WTC11 (cell line): ENCODE measurements around the gene LRR1.

ENCODE experiments used
- ATF1 ChIP-seq: sonication (generic); formaldehyde crosslinking; IDR thresholded peaks from 2 replicates; pipeline ENCODE4 v1.8.1; 2023; ENCODE audit warnings: mild to moderate bottlenecking, moderate library complexity, missing genetic modification reagents
- ERG ChIP-seq: fragments of 250-450 bp; sonication (Bioruptor Pico); IDR thresholded peaks from 2 replicates; pipeline ENCODE4 v1.8.0; 2021; ENCODE audit warnings: mild to moderate bottlenecking
- FOXK1 ChIP-seq: sonication (generic); formaldehyde crosslinking; IDR thresholded peaks from 2 replicates; pipeline ENCODE4 v1.8.0; 2022; ENCODE audit warnings: mild to moderate bottlenecking, moderate library complexity, missing genetic modification reagents
- GABPB1 ChIP-seq: sonication (generic); formaldehyde crosslinking; IDR thresholded peaks from 2 replicates; pipeline ENCODE4 v1.8.1; 2023; ENCODE audit warnings: mild to moderate bottlenecking, missing genetic modification reagents
- NFYB ChIP-seq: sonication (generic); formaldehyde crosslinking; conservative IDR thresholded peaks from 2 replicates; pipeline ENCODE4 v1.8.0; 2022; ENCODE audit warnings: low read depth, missing genetic modification reagents
- SMAD3 ChIP-seq: sonication (generic); formaldehyde crosslinking; IDR thresholded peaks from 2 replicates; pipeline ENCODE4 v1.8.0; 2022; ENCODE audit warnings: missing genetic modification reagents, mild to moderate bottlenecking, borderline replicate concordance
- SP1 ChIP-seq: sonication (generic); formaldehyde crosslinking; conservative IDR thresholded peaks from 2 replicates; pipeline ENCODE4 v1.8.1; 2022; ENCODE audit warnings: missing genetic modification reagents
- ZNF232 ChIP-seq: sonication (generic); formaldehyde crosslinking; IDR thresholded peaks from 2 replicates; pipeline ENCODE4 v1.8.0; 2022; ENCODE audit warnings: mild to moderate bottlenecking, missing genetic modification reagents
- ZNF263 ChIP-seq: sonication (generic); formaldehyde crosslinking; IDR thresholded peaks from 2 replicates; pipeline ENCODE4 v1.8.1; 2022; ENCODE audit warnings: low read depth, mild to moderate bottlenecking, moderate library complexity, missing genetic modification reagents
- ZNF396 ChIP-seq: fragments of 250-450 bp; sonication (Bioruptor Pico); IDR thresholded peaks from 2 replicates; pipeline ENCODE4 v1.8.0; 2021; ENCODE audit warnings: mild to moderate bottlenecking, moderate library complexity, borderline replicate concordance
- TF ChIP-seq, protein P1 (sequence below): fragments of 200-600 bp; IDR thresholded peaks from 2 replicates; pipeline ENCODE4 v1.8.0; 2022; ENCODE audit warnings: antibody characterized with exemption
- TF ChIP-seq, protein P2 (sequence below): sonication (generic); formaldehyde crosslinking; IDR thresholded peaks from 2 replicates; pipeline ENCODE4 v1.8.0; 2022; ENCODE audit warnings: mild to moderate bottlenecking, missing genetic modification reagents
- TF ChIP-seq, protein P3 (sequence below): sonication (generic); formaldehyde crosslinking; IDR thresholded peaks from 2 replicates; pipeline ENCODE4 v1.8.1; 2022; ENCODE audit warnings: low read depth, missing genetic modification reagents, borderline replicate concordance

- TF ChIP-seq ZNF232 (CRISPR knock-in tag) = no peak
- TF ChIP-seq, protein P1, sequence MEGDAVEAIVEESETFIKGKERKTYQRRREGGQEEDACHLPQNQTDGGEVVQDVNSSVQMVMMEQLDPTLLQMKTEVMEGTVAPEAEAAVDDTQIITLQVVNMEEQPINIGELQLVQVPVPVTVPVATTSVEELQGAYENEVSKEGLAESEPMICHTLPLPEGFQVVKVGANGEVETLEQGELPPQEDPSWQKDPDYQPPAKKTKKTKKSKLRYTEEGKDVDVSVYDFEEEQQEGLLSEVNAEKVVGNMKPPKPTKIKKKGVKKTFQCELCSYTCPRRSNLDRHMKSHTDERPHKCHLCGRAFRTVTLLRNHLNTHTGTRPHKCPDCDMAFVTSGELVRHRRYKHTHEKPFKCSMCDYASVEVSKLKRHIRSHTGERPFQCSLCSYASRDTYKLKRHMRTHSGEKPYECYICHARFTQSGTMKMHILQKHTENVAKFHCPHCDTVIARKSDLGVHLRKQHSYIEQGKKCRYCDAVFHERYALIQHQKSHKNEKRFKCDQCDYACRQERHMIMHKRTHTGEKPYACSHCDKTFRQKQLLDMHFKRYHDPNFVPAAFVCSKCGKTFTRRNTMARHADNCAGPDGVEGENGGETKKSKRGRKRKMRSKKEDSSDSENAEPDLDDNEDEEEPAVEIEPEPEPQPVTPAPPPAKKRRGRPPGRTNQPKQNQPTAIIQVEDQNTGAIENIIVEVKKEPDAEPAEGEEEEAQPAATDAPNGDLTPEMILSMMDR = no peak
- no peak for TF ChIP-seq FOXK1 (CRISPR knock-in tag)
- TF ChIP-seq SMAD3 = no peak
- TF ChIP-seq, protein P2, sequence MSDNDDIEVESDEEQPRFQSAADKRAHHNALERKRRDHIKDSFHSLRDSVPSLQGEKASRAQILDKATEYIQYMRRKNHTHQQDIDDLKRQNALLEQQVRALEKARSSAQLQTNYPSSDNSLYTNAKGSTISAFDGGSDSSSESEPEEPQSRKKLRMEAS (CRISPR knock-in tag) = no peak
- TF ChIP-seq ATF1 (CRISPR knock-in tag) = no peak
- TF ChIP-seq GABPB1 (CRISPR knock-in tag) = no peak
- no peak for TF ChIP-seq ERG (CRISPR knock-in tag)
- TF ChIP-seq SP1 (CRISPR knock-in tag) = no peak
- TF ChIP-seq ZNF263 (CRISPR knock-in tag) = no peak
- TF ChIP-seq, protein P3, sequence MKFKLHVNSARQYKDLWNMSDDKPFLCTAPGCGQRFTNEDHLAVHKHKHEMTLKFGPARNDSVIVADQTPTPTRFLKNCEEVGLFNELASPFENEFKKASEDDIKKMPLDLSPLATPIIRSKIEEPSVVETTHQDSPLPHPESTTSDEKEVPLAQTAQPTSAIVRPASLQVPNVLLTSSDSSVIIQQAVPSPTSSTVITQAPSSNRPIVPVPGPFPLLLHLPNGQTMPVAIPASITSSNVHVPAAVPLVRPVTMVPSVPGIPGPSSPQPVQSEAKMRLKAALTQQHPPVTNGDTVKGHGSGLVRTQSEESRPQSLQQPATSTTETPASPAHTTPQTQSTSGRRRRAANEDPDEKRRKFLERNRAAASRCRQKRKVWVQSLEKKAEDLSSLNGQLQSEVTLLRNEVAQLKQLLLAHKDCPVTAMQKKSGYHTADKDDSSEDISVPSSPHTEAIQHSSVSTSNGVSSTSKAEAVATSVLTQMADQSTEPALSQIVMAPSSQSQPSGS = no peak
- TF ChIP-seq NFYB (CRISPR knock-in tag) = no peak
- TF ChIP-seq ZNF396 (CRISPR knock-in tag) = no peak
These were observed 14.7 kb upstream of the LRR1 start for GRCh38 chr14:49584058-49584457.
